HEK293 (cell line): Measurements from ENCODE around the gene LRRC8C.

Experiments
- YY1 ChIP-seq: fragments of 450-650 bp; formaldehyde crosslinking; IDR thresholded peaks from 2 replicates; pipeline ENCODE4 v1.5.1; 2018; ENCODE audit warnings: missing biosample characterization, missing genetic modification characterization
- ZNF175 ChIP-seq: fragments of 450-650 bp; formaldehyde crosslinking; IDR thresholded peaks from 2 replicates; pipeline ENCODE4 v1.5.1; 2016; ENCODE audit warnings: missing biosample characterization, missing genetic modification characterization
- ZNF335 ChIP-seq: fragments of 450-650 bp; formaldehyde crosslinking; conservative IDR thresholded peaks from 2 replicates; pipeline ENCODE4 v1.5.1; 2016; ENCODE audit warnings: missing biosample characterization, missing genetic modification characterization
- ZNF426 ChIP-seq: fragments of 450-650 bp; formaldehyde crosslinking; IDR thresholded peaks from 2 replicates; pipeline ENCODE4 v1.5.1; 2017; ENCODE audit warnings: missing biosample characterization, missing genetic modification characterization, mild to moderate bottlenecking, inconsistent platforms, moderate library complexity
- ZNF510 ChIP-seq: fragments of 450-650 bp; formaldehyde crosslinking; IDR thresholded peaks from 2 replicates; pipeline ENCODE4 v1.5.1; 2018; ENCODE audit warnings: mild to moderate bottlenecking, missing genetic modification characterization, missing biosample characterization; ENCODE audit not compliant: insufficient replicate concordance
- ZNF530 ChIP-seq: fragments of 450-650 bp; formaldehyde crosslinking; IDR thresholded peaks from 2 replicates; pipeline ENCODE4 v1.5.1; 2016; ENCODE audit warnings: low read depth, missing biosample characterization, missing genetic modification characterization
- ZNF600 ChIP-seq: fragments of 450-650 bp; formaldehyde crosslinking; IDR thresholded peaks from 2 replicates; pipeline ENCODE4 v1.5.1; 2016; ENCODE audit warnings: missing biosample characterization, missing genetic modification characterization
- TF ChIP-seq, protein P1 (sequence below): fragments of 450-650 bp; formaldehyde crosslinking; IDR thresholded peaks from 2 replicates; pipeline ENCODE4 v1.5.1; 2016; ENCODE audit warnings: missing biosample characterization, missing genetic modification characterization
- TF ChIP-seq, protein P2 (sequence below): fragments of 450-650 bp; formaldehyde crosslinking; IDR thresholded peaks from 2 replicates; pipeline ENCODE4 v1.5.1; 2016; ENCODE audit warnings: missing biosample characterization, missing genetic modification characterization

DNA sequence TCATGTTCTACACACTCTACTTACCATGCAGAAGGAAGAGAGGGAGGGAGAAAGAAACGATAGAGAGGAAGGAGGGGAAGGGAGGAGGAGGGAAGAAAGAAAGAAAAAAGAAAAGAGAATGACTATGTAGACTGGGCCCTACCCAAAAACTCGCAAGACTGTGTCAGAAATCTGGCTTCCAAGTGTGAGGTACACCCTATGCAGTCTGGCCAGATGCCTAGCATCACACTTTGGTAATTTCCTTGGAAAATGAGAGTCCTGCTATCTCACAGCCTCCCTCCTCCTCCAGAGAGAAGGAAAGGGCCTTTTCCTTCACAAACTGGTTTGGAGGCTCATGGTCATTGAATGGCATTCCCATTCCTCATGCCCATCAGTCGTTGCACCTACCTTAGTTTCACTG lies 101.5 kb downstream of the LRRC8C start:
- TF ChIP-seq ZNF426 (tag by site-specific recombination), result no peak
- TF ChIP-seq, protein P1, sequence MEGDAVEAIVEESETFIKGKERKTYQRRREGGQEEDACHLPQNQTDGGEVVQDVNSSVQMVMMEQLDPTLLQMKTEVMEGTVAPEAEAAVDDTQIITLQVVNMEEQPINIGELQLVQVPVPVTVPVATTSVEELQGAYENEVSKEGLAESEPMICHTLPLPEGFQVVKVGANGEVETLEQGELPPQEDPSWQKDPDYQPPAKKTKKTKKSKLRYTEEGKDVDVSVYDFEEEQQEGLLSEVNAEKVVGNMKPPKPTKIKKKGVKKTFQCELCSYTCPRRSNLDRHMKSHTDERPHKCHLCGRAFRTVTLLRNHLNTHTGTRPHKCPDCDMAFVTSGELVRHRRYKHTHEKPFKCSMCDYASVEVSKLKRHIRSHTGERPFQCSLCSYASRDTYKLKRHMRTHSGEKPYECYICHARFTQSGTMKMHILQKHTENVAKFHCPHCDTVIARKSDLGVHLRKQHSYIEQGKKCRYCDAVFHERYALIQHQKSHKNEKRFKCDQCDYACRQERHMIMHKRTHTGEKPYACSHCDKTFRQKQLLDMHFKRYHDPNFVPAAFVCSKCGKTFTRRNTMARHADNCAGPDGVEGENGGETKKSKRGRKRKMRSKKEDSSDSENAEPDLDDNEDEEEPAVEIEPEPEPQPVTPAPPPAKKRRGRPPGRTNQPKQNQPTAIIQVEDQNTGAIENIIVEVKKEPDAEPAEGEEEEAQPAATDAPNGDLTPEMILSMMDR (tag by site-specific recombination), result no peak
- TF ChIP-seq, protein P2, sequence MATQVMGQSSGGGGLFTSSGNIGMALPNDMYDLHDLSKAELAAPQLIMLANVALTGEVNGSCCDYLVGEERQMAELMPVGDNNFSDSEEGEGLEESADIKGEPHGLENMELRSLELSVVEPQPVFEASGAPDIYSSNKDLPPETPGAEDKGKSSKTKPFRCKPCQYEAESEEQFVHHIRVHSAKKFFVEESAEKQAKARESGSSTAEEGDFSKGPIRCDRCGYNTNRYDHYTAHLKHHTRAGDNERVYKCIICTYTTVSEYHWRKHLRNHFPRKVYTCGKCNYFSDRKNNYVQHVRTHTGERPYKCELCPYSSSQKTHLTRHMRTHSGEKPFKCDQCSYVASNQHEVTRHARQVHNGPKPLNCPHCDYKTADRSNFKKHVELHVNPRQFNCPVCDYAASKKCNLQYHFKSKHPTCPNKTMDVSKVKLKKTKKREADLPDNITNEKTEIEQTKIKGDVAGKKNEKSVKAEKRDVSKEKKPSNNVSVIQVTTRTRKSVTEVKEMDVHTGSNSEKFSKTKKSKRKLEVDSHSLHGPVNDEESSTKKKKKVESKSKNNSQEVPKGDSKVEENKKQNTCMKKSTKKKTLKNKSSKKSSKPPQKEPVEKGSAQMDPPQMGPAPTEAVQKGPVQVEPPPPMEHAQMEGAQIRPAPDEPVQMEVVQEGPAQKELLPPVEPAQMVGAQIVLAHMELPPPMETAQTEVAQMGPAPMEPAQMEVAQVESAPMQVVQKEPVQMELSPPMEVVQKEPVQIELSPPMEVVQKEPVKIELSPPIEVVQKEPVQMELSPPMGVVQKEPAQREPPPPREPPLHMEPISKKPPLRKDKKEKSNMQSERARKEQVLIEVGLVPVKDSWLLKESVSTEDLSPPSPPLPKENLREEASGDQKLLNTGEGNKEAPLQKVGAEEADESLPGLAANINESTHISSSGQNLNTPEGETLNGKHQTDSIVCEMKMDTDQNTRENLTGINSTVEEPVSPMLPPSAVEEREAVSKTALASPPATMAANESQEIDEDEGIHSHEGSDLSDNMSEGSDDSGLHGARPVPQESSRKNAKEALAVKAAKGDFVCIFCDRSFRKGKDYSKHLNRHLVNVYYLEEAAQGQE (tag by site-specific recombination), result no peak
- no peak for TF ChIP-seq ZNF335 (tag by site-specific recombination)
- no peak for TF ChIP-seq ZNF530 (tag by site-specific recombination)
- no peak for TF ChIP-seq YY1 (tag by site-specific recombination)
- no peak for TF ChIP-seq ZNF510 (tag by site-specific recombination)
- no peak for TF ChIP-seq ZNF600 (tag by site-specific recombination)
- no peak for TF ChIP-seq ZNF175 (tag by site-specific recombination)
